HS-5 (cell line): Measurements from ENCODE around the gene TBX4.
"Not testable (repeated sequence)": the region's sequence is repeated elsewhere in the genome, so short reads cannot be mapped to it uniquely, and the experiment has no call there.

ENCODE experiments used
- DNase-seq: peaks from one replicate; pipeline ENCODE4 v3.0.0-alpha.2; 2012; ENCODE audit warnings: low read depth

TBX4 gene

GRCh38 chr17:61524319-61524718, 72.1 kb downstream of the TBX4 start:
- DNase-seq: no peak

DNA sequence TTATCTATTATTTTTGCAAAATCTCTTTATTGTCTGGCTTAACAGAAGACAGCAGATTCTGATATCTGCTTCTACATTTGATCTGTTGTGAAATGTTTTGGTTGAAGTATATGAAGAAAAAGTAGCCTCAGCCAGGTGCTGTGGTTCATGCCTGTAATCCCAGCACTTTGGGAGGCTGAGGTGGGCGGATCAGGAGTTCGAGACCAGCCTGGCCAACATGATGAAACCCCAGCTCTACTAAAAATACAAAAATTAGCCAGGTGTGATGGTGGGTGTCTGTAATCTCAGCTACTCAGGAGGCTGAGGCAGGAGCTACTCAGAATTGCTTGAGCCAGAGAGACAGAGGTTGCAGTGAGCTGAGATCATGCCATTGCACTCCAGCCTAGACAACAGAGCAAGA, 75.2 kb downstream of the TBX4 start:
- not testable (repeated sequence) for DNase-seq

- no peak for DNase-seq
These were observed 75.9 kb downstream of the TBX4 start for GRCh38 chr17:61528171-61528570.

DNA sequence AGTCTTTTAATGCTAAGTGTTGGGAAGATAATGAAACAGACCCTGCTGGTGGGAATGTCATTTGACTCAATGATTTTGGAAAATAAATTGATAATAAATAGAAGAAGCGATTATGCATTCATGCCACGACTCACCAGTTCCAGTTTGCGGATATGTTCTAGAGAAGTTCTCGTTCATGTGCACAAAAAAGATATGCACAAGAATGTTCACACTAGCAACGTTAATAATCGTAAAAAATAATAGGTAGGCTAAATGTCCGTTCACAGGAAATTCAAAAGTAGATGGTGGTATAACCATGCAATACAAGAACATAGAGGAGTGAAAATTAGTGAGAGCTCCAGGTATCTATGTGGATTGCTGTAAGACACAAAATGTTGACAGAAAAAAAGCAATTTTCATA, 79.0 kb downstream of the TBX4 start:
- no peak for DNase-seq

DNA sequence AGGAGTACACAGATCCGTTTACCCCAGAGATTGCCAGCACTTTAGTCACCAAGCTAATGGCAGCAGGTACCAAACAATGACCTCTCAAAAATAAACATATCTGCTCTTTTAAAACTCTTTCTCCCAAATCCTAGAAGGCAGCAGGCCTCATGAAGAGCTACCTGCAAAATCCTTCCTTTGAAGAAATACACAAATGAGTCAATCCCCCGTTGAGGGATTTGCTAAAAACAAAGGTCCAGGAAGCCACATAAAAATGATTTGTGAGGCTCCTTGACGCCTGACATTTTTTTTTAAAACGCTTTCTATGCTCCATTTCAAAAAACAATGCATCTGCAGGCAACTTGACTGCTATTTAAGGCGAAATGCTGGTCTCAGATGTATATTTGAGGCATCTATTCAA, 80.6 kb downstream of the TBX4 start:
- no peak for DNase-seq

DNA sequence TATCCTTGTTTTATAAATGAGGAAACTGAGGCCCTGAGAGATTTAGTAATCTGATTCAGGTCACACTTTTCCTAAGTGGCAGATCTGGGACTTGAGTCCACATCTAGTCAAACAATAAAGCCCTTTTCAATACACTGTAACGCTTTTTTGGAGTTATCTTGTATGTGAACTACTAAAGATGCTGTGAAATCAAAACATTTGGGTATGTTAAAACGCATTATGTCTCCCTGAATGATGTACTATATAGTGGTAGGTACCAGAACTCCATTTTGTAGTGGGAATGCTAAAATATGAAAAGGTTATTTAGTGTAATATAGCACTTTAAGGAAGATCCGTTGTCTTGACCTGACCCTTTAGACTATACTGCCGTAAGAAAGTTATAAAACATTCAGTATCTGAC, 81.6 kb downstream of the TBX4 start:
- no peak for DNase-seq

DNA sequence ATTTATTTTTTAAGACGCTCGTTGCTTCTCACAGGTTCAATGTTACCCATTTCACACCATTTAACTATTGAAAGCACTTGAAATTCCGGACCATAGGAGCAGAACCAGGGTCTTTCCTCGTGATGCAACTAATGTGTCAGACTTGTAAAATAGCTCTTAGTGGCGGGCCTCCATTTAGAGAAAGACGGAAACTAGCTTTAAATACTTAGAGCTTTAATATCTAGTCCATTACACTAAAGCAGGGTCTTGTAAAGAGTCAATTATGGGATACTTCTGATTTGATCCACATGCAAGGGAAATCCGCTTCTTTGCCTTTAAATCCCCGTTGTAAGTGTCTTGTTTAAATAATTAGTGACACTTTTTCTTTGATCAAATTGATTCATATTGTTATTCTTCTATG, 82.2 kb downstream of the TBX4 start:
- no peak for DNase-seq
